Measurements from ENCODE around the gene DKK2.

- TF ChIP-seq POLR2A (IDR thresholded peaks at IDR 0.05; ENCODE audit: low read depth, low read length) (no peak), TAF1 (IDR thresholded peaks at IDR 0.05; ENCODE audit: low read depth, low read length) (no peak), SPI1 (IDR thresholded peaks at IDR 0.05; ENCODE audit: low read depth, low read length) (no peak), POLR2AphosphoS5 (IDR thresholded peaks at IDR 0.05; ENCODE audit: low read depth, low read length) (no peak)
Measured at GRCh38 chr4:106967892-106968291, 68.2 kb downstream of the DKK2 start.
